ENCODE measurements around the gene KRTAP9-8.

DNA sequence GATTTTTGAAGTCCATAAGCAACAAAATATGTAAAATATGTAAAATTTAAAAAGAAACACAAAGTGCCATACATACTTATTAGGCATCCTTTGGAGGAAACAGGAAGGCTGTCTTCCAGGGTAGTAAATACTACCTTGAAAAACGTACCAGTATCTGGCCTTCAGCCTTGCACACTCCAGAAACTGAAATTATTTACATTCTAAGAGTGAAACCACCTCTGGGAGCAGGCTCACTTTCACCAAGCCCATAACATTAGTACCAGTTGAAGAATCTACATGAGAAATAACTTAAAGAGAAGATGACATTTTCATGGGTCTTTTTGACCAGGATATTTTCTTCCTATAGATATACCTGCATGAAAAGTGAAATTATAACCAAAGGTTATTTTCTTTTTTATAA is 41.7 kb upstream of the KRTAP9-8 start:
- TF ChIP-seq STAG1 (CRISPR knock-in tag; IDR thresholded peaks at IDR 0.05): no peak
- no peak for TF ChIP-seq POLR2A (IDR thresholded peaks at IDR 0.05; ENCODE audit: insufficient read depth in 1 of 2, low read depth in 2 of 2, low read length in 2 of 2)
- TF ChIP-seq RFX5 (IDR thresholded peaks at IDR 0.05; ENCODE audit: low read depth, low read length): no peak
- TF ChIP-seq, protein P1, sequence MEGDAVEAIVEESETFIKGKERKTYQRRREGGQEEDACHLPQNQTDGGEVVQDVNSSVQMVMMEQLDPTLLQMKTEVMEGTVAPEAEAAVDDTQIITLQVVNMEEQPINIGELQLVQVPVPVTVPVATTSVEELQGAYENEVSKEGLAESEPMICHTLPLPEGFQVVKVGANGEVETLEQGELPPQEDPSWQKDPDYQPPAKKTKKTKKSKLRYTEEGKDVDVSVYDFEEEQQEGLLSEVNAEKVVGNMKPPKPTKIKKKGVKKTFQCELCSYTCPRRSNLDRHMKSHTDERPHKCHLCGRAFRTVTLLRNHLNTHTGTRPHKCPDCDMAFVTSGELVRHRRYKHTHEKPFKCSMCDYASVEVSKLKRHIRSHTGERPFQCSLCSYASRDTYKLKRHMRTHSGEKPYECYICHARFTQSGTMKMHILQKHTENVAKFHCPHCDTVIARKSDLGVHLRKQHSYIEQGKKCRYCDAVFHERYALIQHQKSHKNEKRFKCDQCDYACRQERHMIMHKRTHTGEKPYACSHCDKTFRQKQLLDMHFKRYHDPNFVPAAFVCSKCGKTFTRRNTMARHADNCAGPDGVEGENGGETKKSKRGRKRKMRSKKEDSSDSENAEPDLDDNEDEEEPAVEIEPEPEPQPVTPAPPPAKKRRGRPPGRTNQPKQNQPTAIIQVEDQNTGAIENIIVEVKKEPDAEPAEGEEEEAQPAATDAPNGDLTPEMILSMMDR (CRISPR knock-in tag; IDR thresholded peaks at IDR 0.05): no peak
- no peak for TF ChIP-seq POLR2AphosphoS5 (IDR thresholded peaks at IDR 0.05; ENCODE audit: low read depth, low read length)
- TF ChIP-seq, protein P2, sequence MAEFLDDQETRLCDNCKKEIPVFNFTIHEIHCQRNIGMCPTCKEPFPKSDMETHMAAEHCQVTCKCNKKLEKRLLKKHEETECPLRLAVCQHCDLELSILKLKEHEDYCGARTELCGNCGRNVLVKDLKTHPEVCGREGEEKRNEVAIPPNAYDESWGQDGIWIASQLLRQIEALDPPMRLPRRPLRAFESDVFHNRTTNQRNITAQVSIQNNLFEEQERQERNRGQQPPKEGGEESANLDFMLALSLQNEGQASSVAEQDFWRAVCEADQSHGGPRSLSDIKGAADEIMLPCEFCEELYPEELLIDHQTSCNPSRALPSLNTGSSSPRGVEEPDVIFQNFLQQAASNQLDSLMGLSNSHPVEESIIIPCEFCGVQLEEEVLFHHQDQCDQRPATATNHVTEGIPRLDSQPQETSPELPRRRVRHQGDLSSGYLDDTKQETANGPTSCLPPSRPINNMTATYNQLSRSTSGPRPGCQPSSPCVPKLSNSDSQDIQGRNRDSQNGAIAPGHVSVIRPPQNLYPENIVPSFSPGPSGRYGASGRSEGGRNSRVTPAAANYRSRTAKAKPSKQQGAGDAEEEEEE (CRISPR knock-in tag; IDR thresholded peaks at IDR 0.05; ENCODE audit: borderline replicate concordance): no peak
